Fibroblast of the aortic adventitia (primary cell): ENCODE data around the gene PGAM1. TPM values are rescaled to one million over a fixed set of nuclear protein-coding genes. Genes with fewer than 3 reads are reported as not detected.

Experiments used
- DNase-seq: peaks from one replicate; pipeline ENCODE4 v3.0.0-alpha.2; 2010; ENCODE audit warnings: low read depth
- H3K4me3 ChIP-seq: 2 replicates; pipeline ENCODE4 v1.5.1; 2011; ENCODE audit warnings: low read depth, mild to moderate bottlenecking, control low read depth, low read length, moderate library complexity
- CTCF ChIP-seq: IDR thresholded peaks from 2 replicates; pipeline ENCODE4 v1.5.1; 2011; ENCODE audit warnings: mild to moderate bottlenecking, low read length, control low read depth, inconsistent platforms; ENCODE audit not compliant: insufficient read depth
- total RNA-seq: library from RNA; depleted of rRNA; stranded (reverse); fragments of >200 nt; gene quantifications from 2 replicates; pipeline ENCODE4 v1.2.3, GENCODE V29; 2012; ENCODE audit warnings: low replicate concordance

PGAM1 gene
- total RNA-seq, 1 donor = 362 TPM

DNA sequence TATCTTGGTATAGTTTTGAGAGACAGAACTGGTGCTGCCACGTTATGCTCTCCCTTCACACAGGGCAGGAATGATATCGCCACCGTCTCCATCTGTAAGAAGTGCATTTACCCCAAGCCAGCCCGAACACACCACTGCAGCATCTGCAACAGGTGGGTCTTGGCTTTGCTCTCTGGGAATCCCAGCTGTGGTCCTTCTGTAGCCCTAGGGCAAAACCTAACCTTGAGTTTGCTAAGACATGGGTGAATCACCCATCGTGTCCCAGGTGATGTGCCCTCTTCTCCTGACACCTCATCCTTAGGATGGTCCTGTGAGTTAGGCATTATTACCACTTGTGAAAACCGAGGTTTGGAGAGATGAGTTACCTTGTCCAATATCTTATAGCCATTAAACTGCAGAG is 26.4 kb downstream of the PGAM1 start:
- H3K4me3 ChIP-seq = no peak overlapping the region
- TF ChIP-seq CTCF = no peak
- no peak for DNase-seq

DNA sequence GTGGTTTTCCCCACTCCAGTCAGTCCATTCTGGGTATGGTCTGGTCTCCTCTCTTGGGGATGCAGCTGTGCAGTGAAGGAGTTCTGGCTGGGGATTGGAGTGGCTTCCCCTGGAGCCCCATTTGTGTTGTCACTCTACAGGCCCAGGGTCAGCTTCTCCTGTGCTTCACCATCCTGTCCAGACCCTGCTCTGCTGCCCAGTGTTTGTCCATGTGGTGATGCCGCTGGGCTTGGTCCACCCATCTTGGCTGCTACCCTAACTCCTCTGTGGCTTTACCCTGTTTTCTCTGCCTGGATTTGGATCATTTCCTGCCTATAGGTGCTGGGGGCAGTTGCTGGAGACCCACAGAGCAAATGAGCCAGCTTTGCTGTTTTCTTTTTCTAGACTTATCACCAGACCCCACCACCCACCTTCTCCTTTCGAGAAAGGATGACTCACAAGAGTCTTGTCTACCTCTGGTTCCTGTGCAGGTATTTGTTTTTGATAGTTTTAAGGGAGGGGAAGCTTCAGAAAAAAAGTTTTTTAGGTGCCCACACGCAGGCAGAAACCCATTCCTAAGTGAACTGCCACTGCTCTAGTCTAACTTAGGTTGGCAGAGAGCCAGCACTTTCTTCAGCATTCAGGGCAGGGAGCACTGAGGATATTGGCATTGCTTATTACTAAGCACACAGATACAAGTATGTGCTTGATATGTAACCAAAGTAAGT is 28.5 kb downstream of the PGAM1 start:
- H3K4me3 ChIP-seq = no peak overlapping the region
- TF ChIP-seq CTCF = no peak
- DNase-seq = peak; percentile 68

DNA sequence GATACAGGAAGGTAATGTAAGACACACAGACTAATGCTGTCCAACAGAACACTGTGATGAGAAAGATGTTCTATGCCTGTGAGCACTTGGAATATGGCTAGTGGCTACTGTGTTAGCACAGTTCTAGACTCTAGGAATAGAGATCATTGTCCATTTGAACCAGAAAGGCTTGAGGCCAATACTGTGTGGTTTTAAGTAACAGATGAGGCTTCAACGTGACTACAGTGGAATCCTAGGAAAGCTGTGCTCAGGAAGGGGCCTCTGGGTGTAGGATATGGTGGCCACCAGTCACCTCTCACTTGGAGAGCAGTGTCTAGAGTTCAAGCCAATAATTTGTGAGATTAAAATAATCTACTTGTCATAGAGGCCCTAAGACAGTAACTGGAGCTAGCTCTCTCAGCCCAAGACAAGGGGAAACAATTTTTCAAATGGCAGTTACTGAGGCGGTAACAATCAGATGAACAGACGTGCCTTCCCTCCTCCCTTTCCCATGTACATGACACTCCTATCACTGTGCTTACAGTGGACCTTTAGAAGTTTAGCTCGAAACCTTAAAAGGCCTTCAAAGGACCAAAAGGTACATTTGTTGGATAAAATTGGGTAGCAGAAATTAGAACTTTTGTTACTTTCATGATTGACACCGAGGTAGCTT is 30.2 kb downstream of the PGAM1 start:
- H3K4me3 ChIP-seq = no peak overlapping the region
- DNase-seq = peak; percentile 24
- no peak for TF ChIP-seq CTCF

DNA sequence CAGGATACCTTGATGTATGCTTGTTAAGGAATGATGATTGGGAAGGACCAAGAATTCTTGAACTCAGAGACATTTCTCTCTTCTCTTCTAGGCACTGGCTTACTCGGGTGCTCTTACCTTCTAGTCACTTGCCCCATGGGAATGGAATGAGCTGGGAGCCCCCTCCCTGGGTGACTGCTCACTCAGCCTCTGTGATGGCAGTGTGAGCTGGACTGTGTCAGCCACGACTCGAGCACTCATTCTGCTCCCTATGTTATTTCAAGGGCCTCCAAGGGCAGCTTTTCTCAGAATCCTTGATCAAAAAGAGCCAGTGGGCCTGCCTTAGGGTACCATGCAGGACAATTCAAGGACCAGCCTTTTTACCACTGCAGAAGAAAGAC is 30.7 kb downstream of the PGAM1 start:
- no peak for DNase-seq
- no peak for TF ChIP-seq CTCF
- H3K4me3 ChIP-seq = no peak overlapping the region

DNA sequence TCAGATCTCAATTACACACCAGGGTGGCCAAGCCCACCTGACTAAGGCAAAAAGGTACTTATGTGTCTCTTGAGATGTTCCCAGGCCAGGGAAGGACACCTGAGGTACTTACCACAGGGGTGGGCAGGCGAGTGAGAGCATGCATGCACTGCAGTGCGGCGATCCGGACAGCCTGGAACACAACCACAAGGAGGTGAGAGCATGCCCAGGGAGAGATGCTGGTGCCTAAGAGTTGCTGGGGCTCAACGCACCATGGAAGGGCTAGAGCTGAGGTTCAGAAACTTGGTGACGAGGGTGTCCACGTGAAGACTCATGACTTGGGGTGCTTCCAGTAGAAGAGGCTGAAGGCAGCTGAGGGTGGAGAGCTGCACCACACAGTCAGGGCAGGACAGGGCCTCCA is 33.1 kb downstream of the PGAM1 start:
- H3K4me3 ChIP-seq = no peak overlapping the region
- no peak for TF ChIP-seq CTCF
- DNase-seq = no peak

- no peak overlapping the region for H3K4me3 ChIP-seq
- no peak for DNase-seq
- no peak for TF ChIP-seq CTCF
Measured at GRCh38 chr10:97459933-97460332, 33.9 kb downstream of the PGAM1 start.
